Stimulated activated CD4-positive, alpha-beta T cell treated with anti-CD3 and anti-CD28 coated beads, Interleukin-1b, Interleukin-23, amount 100 ng/mL, for 48 hours (primary cell): ENCODE measurements around the gene NANOS3.

ENCODE experiments used
- DNase-seq: peaks from one replicate; pipeline ENCODE4 v3.0.0-alpha.2; 2020

Gene NANOS3

DNA sequence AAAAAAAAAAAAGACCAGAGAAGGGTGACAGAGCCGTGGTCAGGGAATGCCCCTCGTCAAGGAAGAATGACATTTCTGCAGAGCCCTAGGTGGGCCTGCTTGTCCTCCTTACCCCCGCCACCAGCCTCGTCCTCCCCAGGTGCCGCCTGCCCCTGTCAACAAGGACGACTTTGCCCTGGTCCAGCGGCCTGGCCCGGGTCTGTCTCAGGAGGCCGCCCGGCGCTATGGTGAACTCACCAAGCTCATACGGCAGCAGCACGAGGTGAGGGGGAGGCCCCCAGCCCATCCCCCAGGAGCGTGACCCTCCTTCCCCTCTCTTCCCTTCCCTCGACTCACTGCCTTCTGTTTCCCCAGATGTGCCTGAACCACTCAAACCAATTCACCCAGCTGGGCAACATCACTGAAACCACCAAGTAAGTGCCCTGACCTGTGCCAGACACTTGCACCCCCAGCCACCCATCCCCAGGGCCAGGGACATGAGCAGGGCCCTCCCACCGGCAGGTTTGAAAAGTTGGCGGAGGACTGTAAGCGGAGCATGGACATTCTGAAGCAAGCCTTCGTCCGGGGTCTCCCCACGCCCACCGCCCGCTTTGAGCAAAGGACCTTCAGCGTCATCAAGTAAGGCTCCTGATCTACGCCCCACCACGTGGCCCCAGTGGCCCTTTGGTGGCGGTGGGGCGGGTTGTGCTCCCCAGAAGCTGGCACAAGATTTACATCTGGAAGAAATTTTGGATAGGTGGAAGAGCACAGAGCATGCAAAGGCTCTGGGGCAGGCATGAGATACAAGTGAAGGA is 46.5 kb downstream of the NANOS3 start:
- no peak for DNase-seq

DNA sequence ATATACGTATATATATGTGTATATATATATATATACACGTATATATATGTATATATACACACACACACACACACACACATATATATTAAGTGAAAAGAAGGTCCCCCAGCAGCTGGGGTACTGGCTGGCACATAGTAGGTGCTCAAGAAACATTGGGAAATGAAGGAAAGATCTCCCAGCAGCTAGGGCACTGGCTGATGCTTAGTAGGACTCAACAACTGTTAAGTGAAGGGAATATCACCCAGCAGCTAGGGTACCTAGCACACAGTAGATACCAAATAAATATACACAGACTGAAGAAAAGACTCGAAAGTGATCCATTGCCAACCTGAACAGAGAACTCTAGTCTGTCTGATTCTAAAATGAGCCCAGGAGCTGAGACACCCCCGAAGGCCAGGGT is 49.1 kb downstream of the NANOS3 start:
- no peak for DNase-seq

DNA sequence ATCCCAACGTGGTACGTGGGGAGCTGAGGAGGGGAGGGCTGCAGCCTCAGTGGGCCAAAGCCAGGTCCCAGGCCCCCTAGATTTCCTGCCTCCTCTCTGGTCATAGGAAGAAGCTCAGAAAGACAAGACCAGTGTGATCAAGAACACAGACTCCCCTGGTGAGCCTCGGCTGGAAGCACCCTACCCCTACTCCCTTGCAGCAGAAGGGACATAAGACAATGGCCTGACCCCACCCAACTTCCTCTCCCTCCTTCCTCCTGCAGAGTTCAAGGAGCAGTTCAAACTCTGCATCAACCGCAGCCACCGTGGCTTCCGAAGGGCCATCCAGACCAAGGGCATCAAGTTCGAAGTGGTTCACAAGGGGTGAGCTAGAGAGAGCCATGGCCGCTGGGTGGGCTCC is 49.8 kb downstream of the NANOS3 start:
- no peak for DNase-seq

DNA sequence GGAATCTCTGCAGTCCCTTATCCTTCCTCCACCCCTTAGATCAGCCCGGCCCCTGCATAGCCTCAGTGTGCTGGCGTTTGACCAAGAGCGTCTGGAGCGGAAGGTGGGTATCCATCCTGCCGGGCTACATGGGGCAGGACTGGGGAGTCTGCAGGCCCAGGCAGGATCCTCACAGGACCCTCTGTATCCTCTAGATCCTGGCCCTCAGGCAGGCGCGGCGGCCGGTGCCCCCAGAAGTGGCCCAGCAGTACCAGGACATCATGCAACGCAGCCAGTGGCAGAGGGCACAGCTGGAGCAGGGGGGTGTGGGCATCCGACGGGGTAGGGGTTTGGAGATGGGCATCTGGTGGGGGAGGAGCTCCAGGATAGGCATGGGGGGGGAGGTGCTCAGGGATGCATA is 52.4 kb downstream of the NANOS3 start:
- DNase-seq: no peak

DNA sequence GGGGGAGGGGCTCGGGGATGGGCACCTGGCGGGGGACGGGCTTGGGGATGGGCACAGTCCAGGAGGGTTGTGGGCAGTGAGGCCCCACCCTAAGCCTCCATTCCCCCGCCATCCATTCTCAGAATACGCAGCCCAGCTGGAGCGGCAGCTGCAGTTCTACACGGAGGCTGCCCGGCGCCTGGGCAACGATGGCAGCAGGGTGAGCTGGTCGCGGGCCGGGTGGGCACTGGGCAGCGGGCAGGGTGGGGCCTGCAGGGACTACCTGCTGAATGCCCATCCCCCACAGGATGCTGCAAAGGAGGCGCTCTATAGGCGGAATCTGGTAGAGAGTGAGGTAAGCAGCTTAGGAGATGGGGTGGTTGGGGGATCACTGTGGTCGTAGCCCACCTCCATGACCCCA is 53.0 kb downstream of the NANOS3 start:
- no peak for DNase-seq
